ENCODE measurements around the gene KRT23.
"Not testable (repeated sequence)": the region's sequence is repeated elsewhere in the genome, so short reads cannot be mapped to it uniquely, and the experiment has no call there.

The KRT23 gene

DNA sequence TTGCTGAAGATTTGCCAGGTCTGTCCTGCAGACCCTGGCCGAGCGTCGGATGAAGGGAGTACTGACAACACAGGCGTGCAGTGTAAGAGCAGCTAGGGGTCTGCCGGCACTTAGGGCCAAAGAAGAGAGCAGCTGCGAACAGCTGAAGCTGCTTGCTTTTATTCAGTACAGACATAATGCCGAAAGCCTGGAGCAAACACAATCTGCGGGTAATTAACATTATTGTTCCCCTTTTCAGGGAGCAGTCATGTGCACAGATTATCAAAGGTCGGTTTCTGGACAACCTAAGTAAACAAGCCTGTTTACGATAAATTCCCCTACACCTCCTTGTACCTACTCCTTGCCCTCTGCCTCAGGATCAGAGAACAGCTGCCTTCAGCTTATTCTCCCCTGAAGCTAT is 12.0 kb upstream of the KRT23 start:
- no peak for DNase-seq (ENCODE audit: low read depth)

GRCh38 chr17:40947929-40948328 is 10.5 kb upstream of the KRT23 start:
- DNase-seq (ENCODE audit: low read depth) = no peak

- DNase-seq (ENCODE audit: low read depth) = no peak
Measured at GRCh38 chr17:40945414-40945813, 8.0 kb upstream of the KRT23 start.

- no peak for DNase-seq (ENCODE audit: low read depth)
Measured at GRCh38 chr17:40944531-40944930, 7.1 kb upstream of the KRT23 start.

DNA sequence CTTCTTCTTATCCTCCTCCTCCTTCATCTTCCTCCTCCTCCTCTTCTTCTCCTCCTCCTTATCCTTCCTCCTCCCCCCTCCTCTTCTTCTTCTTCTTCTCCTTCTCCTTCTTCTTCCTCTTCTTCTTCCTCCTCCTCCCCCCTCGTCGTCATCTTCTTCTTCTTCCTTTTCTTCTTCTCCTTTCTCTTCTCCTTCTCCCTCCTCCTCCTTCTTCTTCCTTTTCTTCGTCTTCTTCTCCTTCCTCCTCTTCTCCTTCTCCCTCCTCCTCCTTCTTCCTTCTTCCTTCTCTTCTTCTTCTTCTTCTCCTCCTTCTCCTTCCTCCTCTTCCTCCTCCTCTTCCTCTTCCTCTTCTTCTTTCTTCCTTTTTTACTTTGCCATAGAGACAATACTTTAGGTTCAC is 5.1 kb upstream of the KRT23 start:
- DNase-seq (ENCODE audit: low read depth) = no peak

GRCh38 chr17:40940266-40940665 is 2.8 kb upstream of the KRT23 start:
- DNase-seq (ENCODE audit: low read depth) = no peak

DNA sequence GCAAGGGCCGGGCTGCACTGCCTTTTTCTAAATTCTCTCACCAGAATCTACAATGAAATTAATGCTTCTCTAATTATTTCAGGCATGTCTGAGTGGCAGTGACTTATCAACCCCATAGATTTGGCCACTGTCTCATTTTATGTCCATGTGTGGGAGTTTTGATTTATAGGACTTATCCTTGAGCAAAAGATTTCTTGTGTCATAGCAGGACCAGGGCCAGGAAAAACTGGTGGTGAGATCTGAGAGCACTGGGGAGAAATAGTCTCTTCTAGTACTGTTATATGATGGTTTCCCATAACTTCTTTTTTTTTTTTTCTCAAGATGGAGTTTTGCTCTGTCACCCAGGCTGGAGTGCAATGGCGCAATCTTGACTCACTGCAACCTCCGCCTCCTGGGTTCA is 1.5 kb upstream of the KRT23 start:
- DNase-seq (ENCODE audit: low read depth) = no peak

- DNase-seq (ENCODE audit: low read depth) = no peak
Measured at GRCh38 chr17:40936976-40937375, 470 bp downstream of the KRT23 start.

DNA sequence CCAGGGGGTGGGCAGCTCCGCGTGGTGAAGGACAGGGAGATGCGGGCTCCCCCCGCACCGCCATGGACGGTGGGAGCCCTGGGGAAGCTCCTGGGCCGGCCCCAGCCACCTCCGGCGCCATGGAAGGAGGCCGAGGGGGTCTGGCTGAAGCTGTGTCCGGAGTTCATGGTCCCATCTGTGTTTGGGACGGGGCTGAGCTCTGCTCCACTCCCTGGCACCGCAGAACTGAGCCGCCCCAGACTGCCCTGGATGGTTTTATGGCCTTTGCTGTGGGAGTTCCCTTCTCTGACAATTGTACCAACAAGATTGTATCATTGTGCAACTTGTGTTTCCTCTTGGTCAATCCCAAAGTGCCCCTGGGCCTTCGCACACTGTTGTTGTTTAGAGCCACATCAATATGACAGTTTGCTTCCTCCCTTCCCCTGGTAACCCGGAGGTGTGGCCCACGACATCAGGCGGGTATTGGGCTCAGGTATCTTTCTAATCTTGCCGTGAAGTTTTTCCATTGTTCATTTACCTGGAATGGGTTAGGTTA is 942 bp downstream of the KRT23 start:
- no peak for DNase-seq (ENCODE audit: low read depth)

DNA sequence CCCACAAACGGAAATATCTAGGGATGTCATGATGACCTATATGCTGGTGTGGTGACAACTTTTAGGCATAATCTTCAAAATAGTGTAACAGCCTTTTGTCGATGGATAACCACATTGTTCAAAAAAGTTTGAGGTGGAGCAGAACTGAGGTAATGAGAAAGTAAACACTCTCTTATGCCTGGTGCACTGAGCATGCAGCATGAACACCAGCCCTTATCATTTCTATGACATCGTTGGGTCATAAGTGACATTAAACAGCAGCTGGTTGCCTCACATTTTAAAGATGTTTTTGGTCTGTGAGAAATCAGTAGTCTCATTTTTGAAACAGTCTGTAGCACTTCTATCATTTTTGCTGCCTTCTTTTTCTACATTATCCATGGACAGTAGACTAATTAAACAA is 1.8 kb downstream of the KRT23 start:
- DNase-seq (ENCODE audit: low read depth) = no peak

GRCh38 chr17:40932608-40933007 is 4.8 kb downstream of the KRT23 start:
- no peak for DNase-seq (ENCODE audit: low read depth)

- DNase-seq (ENCODE audit: low read depth) = no peak
Measured at GRCh38 chr17:40931311-40931710, 6.1 kb downstream of the KRT23 start.

- DNase-seq (ENCODE audit: low read depth) = no peak
Measured at GRCh38 chr17:40926341-40926740, 11.1 kb downstream of the KRT23 start.

GRCh38 chr17:40922239-40922638 is 15.2 kb downstream of the KRT23 start:
- peak; percentile 62 for DNase-seq (ENCODE audit: low read depth)

DNA sequence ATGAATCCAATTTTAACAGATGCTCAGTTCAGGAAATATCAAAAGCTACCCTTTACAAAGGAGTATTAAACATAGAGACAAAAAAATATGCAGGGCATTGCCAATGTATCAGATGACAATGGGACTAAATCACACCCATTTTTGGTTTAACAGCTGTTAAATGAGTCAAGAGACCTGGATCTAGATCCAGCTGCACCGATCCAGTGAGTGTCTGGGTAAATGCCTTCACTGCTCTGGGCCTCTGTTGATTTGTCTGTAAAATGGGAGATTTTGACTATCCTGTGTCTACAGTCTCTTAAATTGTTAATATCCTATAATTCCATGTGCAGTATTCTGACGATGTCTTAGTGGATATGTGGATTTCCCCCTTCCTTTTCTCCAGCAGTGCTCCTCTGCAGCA is 16.4 kb downstream of the KRT23 start:
- DNase-seq (ENCODE audit: low read depth) = no peak

- DNase-seq (ENCODE audit: low read depth) = not testable (repeated sequence)
Measured at GRCh38 chr17:40917116-40917515, 20.3 kb downstream of the KRT23 start.

DNA sequence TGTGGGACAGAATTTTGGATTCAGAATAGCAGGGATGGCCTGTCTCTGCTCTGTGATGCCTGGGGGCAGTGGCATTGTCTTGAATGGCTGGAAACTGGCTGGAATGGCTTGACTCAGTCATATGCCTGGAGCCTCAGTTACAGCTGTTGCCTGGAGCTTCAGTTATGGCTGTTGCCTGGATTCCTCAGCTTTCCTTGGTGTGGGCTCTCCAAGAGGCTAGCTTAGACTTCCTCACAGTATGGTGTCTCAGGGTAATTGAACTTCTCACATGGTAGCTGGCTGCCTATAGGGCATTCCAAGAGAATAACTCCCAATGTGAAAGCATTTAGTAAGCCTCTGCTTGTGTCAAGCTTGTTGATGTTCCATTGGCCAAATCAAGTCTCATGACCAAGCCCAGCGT is 21.1 kb downstream of the KRT23 start:
- DNase-seq (ENCODE audit: low read depth) = no peak

GRCh38 chr17:40915721-40916256 is 21.7 kb downstream of the KRT23 start:
- DNase-seq (ENCODE audit: low read depth) = no peak

GRCh38 chr17:40915199-40915661 is 22.2 kb downstream of the KRT23 start:
- peak; percentile 69 for DNase-seq (ENCODE audit: low read depth)

GRCh38 chr17:40914075-40914855 is 23.2 kb downstream of the KRT23 start:
- DNase-seq (ENCODE audit: low read depth) = no peak

DNA sequence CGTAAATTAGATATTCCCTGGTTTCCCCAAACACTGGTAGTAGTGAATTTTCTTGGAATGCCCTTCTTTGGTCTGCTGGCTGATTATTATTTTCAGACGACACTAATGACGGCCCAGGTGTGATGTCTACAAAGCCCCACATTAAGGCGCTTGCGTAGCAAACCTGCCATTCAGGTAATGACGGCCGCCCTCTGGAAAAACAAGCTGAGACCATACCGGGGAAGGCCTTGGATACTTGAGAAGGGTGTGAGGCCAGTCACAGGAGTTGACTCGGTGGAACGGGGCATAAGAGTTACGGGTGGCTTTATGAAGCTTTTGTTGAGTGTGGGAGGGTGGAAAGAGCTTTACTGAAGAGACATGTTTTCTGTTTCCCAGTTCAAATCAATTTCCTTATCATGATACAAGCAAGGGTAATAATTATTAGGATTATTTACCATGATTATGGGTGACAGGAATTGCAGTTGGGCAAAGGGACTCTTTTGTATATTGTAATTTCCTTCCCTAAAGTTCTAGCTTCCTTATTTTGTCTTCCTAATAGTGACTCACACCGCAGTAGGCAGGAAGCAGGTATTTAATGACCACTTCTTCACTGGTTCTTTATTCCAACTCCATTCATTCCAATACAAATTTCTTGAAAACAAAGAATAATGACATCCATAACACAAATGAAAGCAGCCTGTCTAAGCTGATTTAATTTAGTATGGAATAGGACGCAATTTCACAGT is 24.8 kb downstream of the KRT23 start:
- DNase-seq (ENCODE audit: low read depth) = no peak

- DNase-seq (ENCODE audit: low read depth) = peak; percentile 72
Measured at GRCh38 chr17:40910441-40910841, 27.0 kb downstream of the KRT23 start.

- peak; percentile 71 for DNase-seq (ENCODE audit: low read depth)
Measured at GRCh38 chr17:40909755-40910154, 27.7 kb downstream of the KRT23 start.
